Lower leg skin (tissue), 4 donors: ENCODE measurements around the gene TRAF7. TPM values are rescaled to one million over a fixed set of nuclear protein-coding genes. Genes with fewer than 3 reads are reported as not detected.
"Not testable (repeated sequence)": the region's sequence is repeated elsewhere in the genome, so short reads cannot be mapped to it uniquely, and the experiment has no call there.

ENCODE experiments used
- DNase-seq, 2 donors: peaks; one replicate each; pipeline ENCODE4 v3.0.0-alpha.2; 2019; ENCODE audit warnings: low spot score in 2 of 2
- H3K4me3 ChIP-seq: fragments of 200-600 bp; sonication (generic); 2 replicates; pipeline ENCODE4 v1.5.1; 2017; ENCODE audit warnings: mild to moderate bottlenecking, low read depth; ENCODE audit not compliant: poor library complexity, severe bottlenecking
- WGBS, 2 donors: methylation state at CpG; one replicate each; pipeline ENCODE4 v1.1.5; 2018; 5-methylcytosine and 5-hydroxymethylcytosine counted together
- intact Hi-C: fragments of 100-400 bp; cut with DNase I; formaldehyde crosslinking; loops from one replicate; pipeline ENCODE4 v1.15.0; 2023; ENCODE audit warnings: low total_unique reads
- total RNA-seq, 4 donors: library from RNA; depleted of rRNA; stranded (reverse); fragments of >200 nt; gene quantifications; one replicate each; pipeline ENCODE4 v1.1.0, GENCODE V29; 2016

Gene TRAF7
- total RNA-seq, 4 donors from 2014 or later = 60.8 to 74.8 (median 68.9) TPM

- H3K4me3 ChIP-seq = not testable (repeated sequence)
Measured at GRCh38 chr16:2124694-2125444, 30.7 kb upstream of the TRAF7 start.

GRCh38 chr16:2125609-2126008, 30.0 kb upstream of the TRAF7 start:
- intact Hi-C loops, DNase-seq, H3K4me3 ChIP-seq: not testable (repeated sequence)
- 28 to 42% methylated on average over 11 of the region's 11 CpGs for WGBS, 2 donors

More at GRCh38 chr16:2124694-2125444, 30.7 kb upstream of the TRAF7 start:
- WGBS, 2 donors = 5 to 11% methylated on average over 13 to 17 of the region's 37 CpGs
- intact Hi-C loops = not testable (repeated sequence)
- DNase-seq = peak in 1 of 2 donors; percentile 93

GRCh38 chr16:2126161-2126743, 29.3 kb upstream of the TRAF7 start:
- 18 to 26% methylated on average over 14 to 19 of the region's 21 CpGs for WGBS, 2 donors
- peak in 1 of 2 donors; percentile 84 for DNase-seq
- intact Hi-C loops, H3K4me3 ChIP-seq: not testable (repeated sequence)

GRCh38 chr16:2126928-2127556, 28.5 kb upstream of the TRAF7 start:
- WGBS, 2 donors = 44 to 58% methylated on average over 12 to 27 of the region's 31 CpGs
- DNase-seq = peak in 1 of 2 donors; percentile 45
- intact Hi-C loops, H3K4me3 ChIP-seq: not testable (repeated sequence)

GRCh38 chr16:2127630-2128280, 27.8 kb upstream of the TRAF7 start:
- H3K4me3 ChIP-seq, intact Hi-C loops, DNase-seq: not testable (repeated sequence)
- 6 to 14% methylated on average over 3 of the region's 3 CpGs for WGBS, 2 donors

GRCh38 chr16:2129251-2129650, 26.3 kb upstream of the TRAF7 start:
- 47 to 54% methylated on average over 9 of the region's 11 CpGs for WGBS, 2 donors
- intact Hi-C loops, DNase-seq, H3K4me3 ChIP-seq: not testable (repeated sequence)

- DNase-seq, intact Hi-C loops, H3K4me3 ChIP-seq: not testable (repeated sequence)
- WGBS, 2 donors = 15 to 47% methylated on average over 21 of the region's 22 CpGs
Measured at GRCh38 chr16:2129890-2130447, 25.6 kb upstream of the TRAF7 start.

GRCh38 chr16:2133797-2134196, 21.8 kb upstream of the TRAF7 start:
- WGBS, 2 donors = 24% methylated on average over 6 of the region's 12 CpGs; no CpG with 5 or more reads in 1 of the 2 donors
- H3K4me3 ChIP-seq, intact Hi-C loops, DNase-seq: not testable (repeated sequence)

- peak overlapping the region; percentile 45 for H3K4me3 ChIP-seq
- intact Hi-C loops, DNase-seq: not testable (repeated sequence)
- 1 to 2% methylated on average over 10 to 20 of the region's 42 CpGs for WGBS, 2 donors
Measured at GRCh38 chr16:2135071-2135470, 20.5 kb upstream of the TRAF7 start.

GRCh38 chr16:2135770-2136490, 19.7 kb upstream of the TRAF7 start, which contains the start of gene PKD1:
PKD1 (minus strand) TSS chr16:2135898; CDS start chr16:2135689, 209 bp downstream.
- WGBS, 2 donors = 0% methylated on average over 24 to 33 of the region's 81 CpGs
- intact Hi-C loops = not testable (repeated sequence)
- peak; percentile 97 to 99 for DNase-seq
- H3K4me3 ChIP-seq = peak within 1 kb of the TSS; percentile 45
